Esophagus muscularis mucosa (tissue), 4 donors: ENCODE measurements around the gene FXYD2.

Source experiments
- CTCF ChIP-seq, 3 experiments: fragments of 200-600 bp in 2 of 3; fragments of 450-650 bp in 1 of 3; sonication (generic) in 2 of 3; IDR thresholded peaks; one replicate each; pipeline ENCODE4 v1.5.1; 2017 to 2019; ENCODE audit warnings: antibody characterized with exemption in 3 of 3, mild to moderate bottlenecking in 2 of 3, moderate library complexity in 1 of 3
- EP300 ChIP-seq: sonication (generic); formaldehyde crosslinking; IDR thresholded peaks from one replicate; pipeline ENCODE4 v1.6.1; 2017; ENCODE audit warnings: antibody characterized with exemption
- POLR2A ChIP-seq: fragments of 450-650 bp; IDR thresholded peaks from one replicate; pipeline ENCODE4 v1.6.1; 2017; ENCODE audit warnings: antibody characterized with exemption, moderate library complexity, mild to moderate bottlenecking, low read depth
- POLR2AphosphoS5 ChIP-seq, 2 donors: sonication (generic); formaldehyde crosslinking; IDR thresholded peaks; one replicate each; pipeline ENCODE4 v1.6.1; 2017; ENCODE audit warnings: antibody characterized with exemption in 2 of 2

GRCh38 chr11:117851106-117851505 is 26.6 kb upstream of the FXYD2 start:
- TF ChIP-seq CTCF (IDR thresholded peaks at IDR 0.05) (no peak), POLR2A (no peak), POLR2AphosphoS5 (IDR thresholded peaks at IDR 0.05) (no peak), EP300 (no peak)
